HCT116 (cell line): Measurements from ENCODE around the gene ARHGAP40. TPM values are rescaled to one million over a fixed set of nuclear protein-coding genes. Genes with fewer than 3 reads are reported as not detected.

ENCODE experiments used
- ATAC-seq: fragments of 200-7000 bp; cut with Tn5 transposase; 2 replicates; pipeline ENCODE4 v1.9.1; 2020; ENCODE audit warnings: mild to moderate bottlenecking, moderate library complexity
- BruUV-seq: library from RNA; stranded (reverse); fragments of 400-500 nt; replicated peaks from 2 replicates; lab custom pipeline; 2021; lab: Mats Ljungman, UMichigan
- CTCF ChIA-PET: fragments of 300-600 bp; sonication (Branson Sonifier 250); formaldehyde crosslinking; loops from one replicate; lab custom pipeline; 2021; ENCODE audit warnings: antibody characterized with exemption; lab: Charles Lee
- POLR2A ChIA-PET: fragments of 300-600, 350-600 bp; sonication (Branson Sonifier 250); formaldehyde crosslinking; loops from one replicate; lab custom pipeline; 2021; ENCODE audit warnings: antibody characterized with exemption; lab: Charles Lee
- RAD21 ChIA-PET, 2 experiments: fragments of 300-600 bp; sonication (Branson Sonifier 250); formaldehyde crosslinking; loops; one replicate each; lab custom pipeline; 2023; ENCODE audit warnings: low total read pairs in 2 of 2; ENCODE audit not compliant: uncharacterized antibody in 2 of 2, unreplicated experiment in 2 of 2, low non-redundant PET in 1 of 2; lab: Charles Lee
- DNase-seq: peaks from one replicate; pipeline ENCODE4 v3.0.0-alpha.2; 2010; ENCODE audit warnings: low read depth, low spot score
- H2AFZ ChIP-seq: fragments of 200-600 bp; shearing (Covaris generic), sonication (generic); 2 replicates; pipeline ENCODE4 v1.6.1; 2017; ENCODE audit warnings: low read depth, mixed run types, mixed read lengths, antibody characterized with exemption, low read length; ENCODE audit not compliant: poor library complexity, severe bottlenecking
- H3K27ac ChIP-seq: 2 replicates; pipeline ENCODE4 v1.5.1; 2012; ENCODE audit warnings: low read depth, low read length
- H3K27me3 ChIP-seq: fragments of 200-600 bp; sonication (generic); 2 replicates; pipeline ENCODE4 v1.6.1; 2016; ENCODE audit warnings: mixed run types, low read length, mixed read lengths; ENCODE audit not compliant: insufficient read depth
- H3K36me3 ChIP-seq, 2 experiments: fragments of 200-500 bp in 1 of 2; fragments of 200-600 bp in 1 of 2; sonication (Bioruptor generic) in 1 of 2; sonication (generic) in 1 of 2; 2 replicates each; pipeline versions ENCODE4 v1.5.1 to v1.6.1; 2014 to 2016; ENCODE audit warnings: low read length in 2 of 2, inconsistent platforms in 1 of 2, mixed read lengths in 1 of 2, mixed run types in 1 of 2; ENCODE audit not compliant: insufficient read depth in 2 of 2, control insufficient read depth in 1 of 2
- H3K4me1 ChIP-seq, 2 experiments: fragments of 200-600 bp in 1 of 2; sonication (generic) in 1 of 2; 2 replicates each; pipeline versions ENCODE4 v1.5.1 to v1.6.1; 2012 to 2017; ENCODE audit warnings: low read length in 2 of 2, inconsistent platforms in 1 of 2, mild to moderate bottlenecking in 1 of 2, mixed read lengths in 1 of 2, mixed run types in 1 of 2, moderate library complexity in 1 of 2; ENCODE audit not compliant: insufficient read depth in 2 of 2, control insufficient read depth in 1 of 2
- H3K4me2 ChIP-seq: fragments of 200-600 bp; sonication (generic); 2 replicates; pipeline ENCODE4 v1.6.1; 2017; ENCODE audit warnings: mixed run types, low read length, mixed read lengths
- H3K4me3 ChIP-seq, 2 experiments: fragments of 200-600 bp in 1 of 2; sonication (generic) in 1 of 2; replicated peaks in 1 of 2; 2 replicates each; pipeline ENCODE4 v1.5.1; 2011 to 2016; ENCODE audit warnings: low read length in 2 of 2, control low read depth in 1 of 2, low read depth in 1 of 2, mild to moderate bottlenecking in 1 of 2, mixed read lengths in 1 of 2, mixed run types in 1 of 2
- H3K79me2 ChIP-seq: fragments of 200-600 bp; sonication (generic); 2 replicates; pipeline ENCODE4 v1.6.1; 2017; ENCODE audit warnings: mild to moderate bottlenecking, mixed run types, low read length, moderate library complexity, mixed read lengths; ENCODE audit not compliant: insufficient read depth
- H3K9ac ChIP-seq: fragments of 200-600 bp; sonication (generic); 2 replicates; pipeline ENCODE4 v1.6.1; 2016; ENCODE audit warnings: low read length, mixed read lengths
- H3K9me2 ChIP-seq: fragments of 200-600 bp; sonication (generic), shearing (Covaris generic); 2 replicates; pipeline ENCODE4 v1.6.1; 2017; ENCODE audit warnings: mixed run types, mild to moderate bottlenecking, moderate library complexity; ENCODE audit not compliant: insufficient read depth
- H3K9me3 ChIP-seq, 2 experiments: fragments of 200-500 bp in 1 of 2; fragments of 200-600 bp in 1 of 2; sonication (Bioruptor generic) in 1 of 2; sonication (generic) in 1 of 2; 2 replicates each; pipeline ENCODE4 v1.6.1; 2014 to 2017; ENCODE audit warnings: low read length in 2 of 2, mixed read lengths in 2 of 2, inconsistent platforms in 1 of 2, low read depth in 1 of 2, mild to moderate bottlenecking in 1 of 2, mixed run types in 1 of 2, moderate library complexity in 1 of 2; ENCODE audit not compliant: control insufficient read depth in 1 of 2, insufficient read depth in 1 of 2
- H4K20me1 ChIP-seq: fragments of 200-600 bp; sonication (generic), shearing (Covaris generic); 2 replicates; pipeline ENCODE4 v1.6.1; 2017; ENCODE audit warnings: mixed run types, mild to moderate bottlenecking, moderate library complexity; ENCODE audit not compliant: insufficient read depth
- CBX3 ChIP-seq: IDR thresholded peaks from 2 replicates; pipeline ENCODE4 v1.6.1; 2012; ENCODE audit warnings: low read depth
- CEBPB ChIP-seq: IDR thresholded peaks from 2 replicates; pipeline ENCODE4 v1.6.1; 2012; ENCODE audit warnings: low read depth
- EGR1 ChIP-seq: IDR thresholded peaks from 2 replicates; pipeline ENCODE4 v1.6.1; 2012; ENCODE audit warnings: low read depth
- ELF1 ChIP-seq: IDR thresholded peaks from 2 replicates; pipeline ENCODE4 v1.6.1; 2012; ENCODE audit warnings: low read depth, borderline replicate concordance
- EZH2 ChIP-seq: fragments of 200-600 bp; sonication (generic); IDR thresholded peaks from 2 replicates; pipeline ENCODE4 v1.6.1; 2017; ENCODE audit warnings: antibody characterized with exemption, mixed run types
- EZH2phosphoT487 ChIP-seq: fragments of 200-600 bp; IDR thresholded peaks from 2 replicates; pipeline ENCODE4 v1.6.1; 2018; ENCODE audit warnings: antibody characterized with exemption, borderline replicate concordance
- FOSL1 ChIP-seq: IDR thresholded peaks from 2 replicates; pipeline ENCODE4 v1.6.1; 2012; ENCODE audit warnings: low read depth
- POLR2AphosphoS5 ChIP-seq: IDR thresholded peaks from 2 replicates; pipeline ENCODE4 v1.6.1; 2011; ENCODE audit warnings: mild to moderate bottlenecking, low read depth, low read length, moderate library complexity
- RAD21 ChIP-seq: IDR thresholded peaks from 2 replicates; pipeline ENCODE4 v1.6.1; 2012; ENCODE audit warnings: low read depth, mild to moderate bottlenecking
- SIN3A ChIP-seq: IDR thresholded peaks from 2 replicates; pipeline ENCODE4 v1.6.1; 2012; ENCODE audit warnings: low read depth
- SP1 ChIP-seq: IDR thresholded peaks from 2 replicates; pipeline ENCODE4 v1.6.1; 2012; ENCODE audit warnings: low read depth
- SRF ChIP-seq: IDR thresholded peaks from 2 replicates; pipeline ENCODE4 v1.6.1; 2012; ENCODE audit warnings: low read depth
- YY1 ChIP-seq: IDR thresholded peaks from 2 replicates; pipeline ENCODE4 v1.6.1; 2011; ENCODE audit warnings: low read length, low read depth, moderate library complexity, mild to moderate bottlenecking; ENCODE audit not compliant: insufficient replicate concordance; ENCODE audit errors: extremely low read depth
- ZBTB33 ChIP-seq: IDR thresholded peaks from 2 replicates; pipeline ENCODE4 v1.6.1; 2011; ENCODE audit warnings: mild to moderate bottlenecking, low read length, moderate library complexity; ENCODE audit not compliant: insufficient replicate concordance; ENCODE audit errors: extremely low read depth
- ZFX ChIP-seq: fragments of 450-650 bp; IDR thresholded peaks from 2 replicates; pipeline ENCODE4 v1.6.1; 2017
- intact Hi-C: fragments of 100-400 bp; cut with micrococcal nuclease; formaldehyde crosslinking; loops from 2 replicates; pipeline ENCODE4 v1.10.0; 2022
- total RNA-seq: library from RNA; stranded (reverse); gene quantifications from one replicate; pipeline ENCODE4 v1.2.1, GENCODE V29; 2021; ENCODE audit not compliant: unreplicated experiment
- TF ChIP-seq, protein P1 (sequence below): IDR thresholded peaks from 2 replicates; pipeline ENCODE4 v1.6.1; 2012

Gene ARHGAP40
- total RNA-seq, 1 experiment from 2014 or later: 3.4 TPM

DNA sequence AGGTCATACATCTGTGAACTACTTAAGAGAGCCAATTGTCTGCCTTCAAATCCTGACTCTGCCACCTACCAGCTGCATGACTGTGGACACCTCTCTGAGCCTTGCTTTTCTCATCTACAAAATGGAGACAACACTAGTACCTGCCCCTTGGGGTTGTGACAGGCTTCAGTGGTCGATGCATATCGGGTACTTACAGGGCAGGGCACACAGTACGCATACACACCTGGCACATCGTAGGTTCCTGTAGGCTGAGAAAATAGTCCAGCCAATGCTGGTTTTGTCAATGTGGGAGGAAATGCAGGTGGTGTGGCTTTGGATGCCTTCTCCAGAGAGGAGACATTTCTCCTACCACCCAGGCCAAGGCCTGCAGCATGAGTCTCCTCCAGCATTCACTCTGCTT, 18.3 kb upstream of the ARHGAP40 start:
- ChIA-PET RAD21 (no interaction called here), POLR2A (no interaction called here), CTCF (no interaction called here)
- no peaks in the 10 kb centered on the region for H3K79me2 ChIP-seq
- TF ChIP-seq EZH2phosphoT487 (no peak), YY1 (no peak), ELF1 (no peak), FOSL1 (no peak), SIN3A (no peak)
- TF ChIP-seq, protein P1, sequence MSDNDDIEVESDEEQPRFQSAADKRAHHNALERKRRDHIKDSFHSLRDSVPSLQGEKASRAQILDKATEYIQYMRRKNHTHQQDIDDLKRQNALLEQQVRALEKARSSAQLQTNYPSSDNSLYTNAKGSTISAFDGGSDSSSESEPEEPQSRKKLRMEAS: no peak
- H3K9me2 ChIP-seq: no peaks in the 10 kb centered on the region
- no peak overlapping the region for H3K9ac ChIP-seq
- DNase-seq (no peak), ATAC-seq (no peak)
- intact Hi-C loops: no loop called here
- H3K4me2 ChIP-seq: no peak overlapping the region
- no TSS peak for BruUV-seq
- H2AFZ ChIP-seq: no peak overlapping the region
- H3K27me3 ChIP-seq: 0 out of 2 replicates have a peak, but pooled peaks cover 3% of the 10 kb centered on the region
- H4K20me1 ChIP-seq: no peaks in the 10 kb centered on the region
- no peaks in the 10 kb centered on the region for H3K9me3 ChIP-seq
- no peaks in the 10 kb centered on the region for H3K36me3 ChIP-seq
- no peak overlapping the region for H3K27ac ChIP-seq
- H3K4me1 ChIP-seq: no peaks in the 10 kb centered on the region
- no peak overlapping the region for H3K4me3 ChIP-seq

DNA sequence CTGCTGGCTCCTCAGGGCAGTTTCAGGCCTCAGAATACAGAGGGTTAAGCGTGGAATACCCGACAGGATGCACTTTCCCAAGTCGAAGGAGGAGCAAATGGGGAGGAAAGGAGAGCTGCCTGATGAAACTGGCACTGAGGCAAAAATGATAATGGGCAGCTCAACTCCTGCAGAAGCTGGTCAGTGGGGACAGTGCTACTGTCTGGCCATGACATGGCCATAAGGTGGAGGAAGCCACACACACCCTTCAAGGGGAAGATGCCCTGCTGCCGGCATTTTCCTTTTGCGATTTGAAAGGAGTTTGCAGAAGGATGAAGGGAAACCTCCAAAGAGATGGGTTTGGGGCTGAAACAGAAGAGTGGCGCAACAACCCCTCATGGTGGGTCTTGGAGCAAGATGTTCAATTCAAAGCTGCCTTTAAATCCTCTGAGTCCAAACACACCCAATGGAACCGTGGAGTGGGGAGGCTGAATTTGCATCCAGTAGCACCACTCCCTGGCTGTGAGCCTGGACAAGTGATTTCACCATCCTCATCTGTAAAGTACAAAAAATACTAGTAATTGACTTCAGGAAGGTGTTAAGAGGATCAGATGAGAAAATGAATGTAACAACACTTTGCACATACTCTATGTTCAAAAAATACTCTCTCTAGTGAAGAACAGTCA, 17.4 kb upstream of the ARHGAP40 start:
- no peak overlapping the region for H3K9ac ChIP-seq
- H4K20me1 ChIP-seq: no peaks in the 10 kb centered on the region
- POLR2A ChIA-PET: no interaction called here
- H2AFZ ChIP-seq: no peak overlapping the region
- H3K36me3 ChIP-seq: no peaks in the 10 kb centered on the region
- CTCF ChIA-PET: no interaction called here
- DNase-seq (no peak), ATAC-seq (no peak)
- H3K4me2 ChIP-seq: no peak overlapping the region
- H3K9me3 ChIP-seq: no peaks in the 10 kb centered on the region
- H3K9me2 ChIP-seq: no peaks in the 10 kb centered on the region
- no peak overlapping the region for H3K4me3 ChIP-seq
- H3K79me2 ChIP-seq: no peaks in the 10 kb centered on the region
- no peak for TF ChIP-seq FOSL1
- no peak for TF ChIP-seq SRF
- no peak for TF ChIP-seq CEBPB
- TF ChIP-seq POLR2AphosphoS5: no peak
- TF ChIP-seq, protein P1: no peak
- TF ChIP-seq EGR1: no peak
- no peak for TF ChIP-seq YY1
- TF ChIP-seq ELF1: no peak
- TF ChIP-seq ZFX: no peak
- no peak for TF ChIP-seq RAD21
- no peak for TF ChIP-seq SP1
- TF ChIP-seq EZH2: no peak
- no peak for TF ChIP-seq EZH2phosphoT487
- no peak for TF ChIP-seq ZBTB33
- TF ChIP-seq CBX3: no peak
- intact Hi-C loops: no loop called here
- H3K27me3 ChIP-seq: 0 out of 2 replicates have a peak, but pooled peaks cover 3% of the 10 kb centered on the region
- RAD21 ChIA-PET: no interaction called here
- H3K4me1 ChIP-seq: no peaks in the 10 kb centered on the region
- no TSS peak for BruUV-seq
- no peak overlapping the region for H3K27ac ChIP-seq
